Naive B cell (primary cell): ENCODE measurements around the gene TMUB1. TPM values are rescaled to one million over a fixed set of nuclear protein-coding genes. Genes with fewer than 3 reads are reported as not detected.

Source experiments
- ATAC-seq, 2 donors: fragments of 150-1000 bp; cut with Tn5 transposase; 2 replicates each; pipeline ENCODE4 v1.10.0; 2021; ENCODE audit warnings: low read depth in 2 of 2, mild to moderate bottlenecking in 2 of 2, moderate library complexity in 2 of 2
- DNase-seq: peaks from one replicate; pipeline ENCODE4 v3.0.0; 2022
- H3K27ac Mint-ChIP-seq, 6 donors: one replicate each; pipeline ENCODE4 v1.8.0; 2020 to 2022; ENCODE audit warnings: mild to moderate bottlenecking in 6 of 6, mixed read lengths in 6 of 6, moderate library complexity in 5 of 6, inconsistent platforms in 2 of 6
- H3K27me3 Mint-ChIP-seq, 3 donors: one replicate each; pipeline ENCODE4 v1.8.0; 2021 to 2022; ENCODE audit warnings: mixed read lengths in 3 of 3, mild to moderate bottlenecking in 1 of 3
- H3K36me3 Mint-ChIP-seq, 2 donors: one replicate each; pipeline ENCODE4 v1.8.0; 2020 to 2022; ENCODE audit warnings: mixed read lengths in 2 of 2, inconsistent platforms in 1 of 2, mild to moderate bottlenecking in 1 of 2
- H3K4me1 Mint-ChIP-seq, 3 donors: one replicate each; pipeline ENCODE4 v1.8.0; 2020 to 2022; ENCODE audit warnings: mixed read lengths in 3 of 3, inconsistent platforms in 1 of 3, mild to moderate bottlenecking in 1 of 3, moderate library complexity in 1 of 3
- H3K4me3 Mint-ChIP-seq, 8 donors: one replicate each; pipeline ENCODE4 v1.8.0; 2020 to 2022; ENCODE audit warnings: mild to moderate bottlenecking in 8 of 8, mixed read lengths in 8 of 8, moderate library complexity in 8 of 8, inconsistent platforms in 2 of 8
- H3K9me3 Mint-ChIP-seq, 7 donors: one replicate each; pipeline ENCODE4 v1.8.0; 2020 to 2022; ENCODE audit warnings: mixed read lengths in 7 of 7, mild to moderate bottlenecking in 5 of 7, inconsistent platforms in 2 of 7, moderate library complexity in 1 of 7
- polyA plus RNA-seq, 6 donors: library from polyadenylated mRNA; unstranded; fragments of 300-500 nt; fragmentation: Illumina TruSeq; gene quantifications; one replicate each; pipeline ENCODE4 v1.2.3, GENCODE V29; 2021; ENCODE audit warnings: low read depth in 6 of 6

The TMUB1 gene
- polyA plus RNA-seq, 6 donors from 2014 or later: 36.3 to 66.1 (median 45.5) TPM

- no peaks in the 10 kb centered on the region for H3K36me3 Mint-ChIP-seq
- DNase-seq (no peak), ATAC-seq (no peak)
- H3K27me3 Mint-ChIP-seq: no peaks in the 10 kb centered on the region
- H3K4me1 Mint-ChIP-seq: no peaks in the 10 kb centered on the region
- no peaks in the 10 kb centered on the region for H3K9me3 Mint-ChIP-seq
- no peak overlapping the region for H3K4me3 Mint-ChIP-seq
- peak overlapping the region in 1 of 6 donors; percentile 78 for H3K27ac Mint-ChIP-seq
Measured at GRCh38 chr7:151035902-151036301, 47.4 kb downstream of the TMUB1 start.

DNA sequence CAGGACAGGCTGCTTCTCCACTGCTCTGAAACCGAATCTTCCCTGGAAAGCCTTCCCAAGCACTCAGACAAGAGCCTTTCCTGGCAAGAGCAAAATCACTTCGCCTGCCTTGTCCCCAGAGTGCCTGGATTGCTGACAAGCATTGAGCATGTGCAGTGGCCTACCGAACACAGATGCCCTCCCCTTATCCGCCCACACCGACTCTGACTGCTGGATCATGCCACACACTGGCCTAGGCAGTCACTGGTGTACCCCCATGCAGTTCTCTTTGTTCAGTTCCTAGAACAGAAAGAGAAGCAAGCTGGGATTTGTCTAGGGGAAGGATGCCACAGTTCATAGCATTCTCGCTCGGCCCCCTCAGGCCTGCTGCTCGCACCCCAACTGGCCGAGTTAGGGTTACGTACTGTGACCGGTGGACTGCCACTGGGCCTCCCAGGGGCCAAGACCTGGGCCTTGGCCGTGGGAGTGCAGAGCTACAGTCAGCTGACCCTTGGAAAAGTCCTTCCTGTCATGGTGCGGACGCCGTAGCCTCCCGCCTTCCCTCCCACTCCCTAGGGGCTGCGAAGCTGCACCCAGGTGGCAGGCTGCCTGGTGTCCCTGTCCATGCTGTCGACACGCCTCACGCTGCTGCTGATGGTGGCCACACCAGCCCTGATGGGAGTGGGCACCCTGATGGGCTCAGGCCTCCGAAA is 48.1 kb downstream of the TMUB1 start:
- H3K4me3 Mint-ChIP-seq: no peak overlapping the region
- H3K27me3 Mint-ChIP-seq: no peaks in the 10 kb centered on the region
- H3K4me1 Mint-ChIP-seq: no peaks in the 10 kb centered on the region
- DNase-seq (no peak), ATAC-seq (no peak)
- no peaks in the 10 kb centered on the region for H3K9me3 Mint-ChIP-seq
- H3K27ac Mint-ChIP-seq: peak overlapping the region in 1 of 6 donors; percentile 78
- H3K36me3 Mint-ChIP-seq: no peaks in the 10 kb centered on the region

DNA sequence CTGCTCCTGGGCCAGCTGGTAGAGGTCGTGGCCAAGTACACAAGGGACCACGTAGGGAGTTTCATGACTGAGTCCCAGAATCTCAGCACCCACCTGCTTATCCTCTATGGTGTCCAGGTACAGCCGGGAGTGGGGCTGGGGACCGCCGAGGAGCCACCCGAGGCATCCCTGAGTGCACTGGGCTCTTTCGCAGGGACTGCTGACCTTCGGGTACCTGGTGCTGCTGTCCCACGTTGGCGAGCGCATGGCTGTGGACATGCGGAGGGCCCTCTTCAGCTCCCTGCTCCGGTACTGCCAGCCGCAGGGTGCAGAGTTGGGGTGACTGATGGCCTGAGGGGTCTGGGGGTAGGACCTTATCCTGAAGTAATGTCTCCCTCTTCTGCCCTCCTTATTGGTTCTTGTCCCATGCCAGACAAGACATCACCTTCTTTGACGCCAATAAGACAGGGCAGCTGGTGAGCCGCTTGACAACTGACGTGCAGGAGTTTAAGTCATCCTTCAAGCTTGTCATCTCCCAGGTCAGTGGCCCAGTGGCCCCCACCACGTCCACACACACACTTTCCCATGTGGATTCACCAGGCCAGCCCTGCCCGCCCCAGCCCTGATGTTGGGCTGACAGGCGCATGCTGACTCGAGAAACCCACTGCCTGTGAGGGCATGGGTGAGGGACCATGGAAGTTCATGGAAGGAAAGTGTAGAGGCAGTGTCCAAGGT is 48.8 kb downstream of the TMUB1 start:
- Mint-ChIP-seq H3K9me3 (no peaks in the 10 kb centered on the region), H3K36me3 (no peaks in the 10 kb centered on the region), H3K4me1 (peaks cover 0 to 5% (median 2%) of the 10 kb centered on the region in 3 donors), H3K27ac (no peak overlapping the region), H3K27me3 (no peaks in the 10 kb centered on the region), H3K4me3 (no peak overlapping the region)
- ATAC-seq (no peak), DNase-seq (no peak)

- Mint-ChIP-seq H3K27me3 (no peaks in the 10 kb centered on the region), H3K36me3 (no peaks in the 10 kb centered on the region), H3K4me1 (peaks cover under 1 to 11% (median 8%) of the 10 kb centered on the region in 3 donors), H3K27ac (peak overlapping the region in 1 of 6 donors; percentile 44), H3K4me3 (no peak overlapping the region), H3K9me3 (no peaks in the 10 kb centered on the region)
- DNase-seq (no peak), ATAC-seq (no peak)
Measured at GRCh38 chr7:151033864-151034249, 49.4 kb downstream of the TMUB1 start.

DNA sequence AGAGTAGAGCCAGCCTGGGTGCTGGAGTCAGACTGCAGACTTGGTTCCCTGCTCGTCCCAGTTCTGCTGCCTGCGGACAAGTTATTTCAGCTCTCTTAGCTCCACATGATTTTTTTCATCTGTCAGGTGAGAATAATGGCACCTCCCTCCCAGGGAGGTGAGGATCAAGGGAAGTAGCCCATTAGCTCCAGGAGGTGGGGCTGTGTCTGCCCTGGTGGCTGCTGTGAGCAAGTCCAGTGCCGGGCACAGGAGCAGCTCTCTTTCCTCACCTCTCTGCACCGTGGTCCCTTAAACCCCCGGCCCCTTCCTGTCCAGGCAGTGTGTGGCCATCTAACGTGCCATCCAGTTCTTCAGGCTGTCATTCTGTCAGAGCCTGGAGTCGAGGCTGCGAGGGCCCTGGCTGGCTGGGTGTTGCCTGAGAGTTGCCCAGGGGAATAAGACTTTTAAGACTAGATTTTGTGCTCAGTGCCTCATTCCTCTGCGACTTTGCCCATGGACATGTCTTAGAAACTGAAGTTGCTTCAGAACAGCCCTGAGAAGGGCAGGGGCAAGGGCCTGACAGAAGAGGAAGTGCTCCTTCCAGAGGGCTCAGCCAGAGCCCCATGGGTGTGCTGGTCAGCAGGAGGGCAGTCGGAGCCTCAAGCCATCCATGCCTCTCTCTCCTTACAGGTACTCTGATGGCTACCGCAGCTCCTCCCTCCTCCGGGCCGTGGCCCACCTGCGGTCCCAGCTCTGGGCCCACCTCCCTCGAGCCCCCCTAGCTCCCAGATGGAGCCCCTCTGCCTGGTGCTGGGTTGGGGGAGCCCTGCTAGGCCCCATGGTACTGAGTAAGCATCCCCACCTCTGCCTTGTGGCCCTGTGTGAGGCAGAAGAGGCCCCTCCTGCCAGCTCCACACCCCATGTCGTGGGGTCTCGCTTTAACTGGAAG is 50.1 kb downstream of the TMUB1 start:
- H3K4me1 Mint-ChIP-seq: peaks cover 4 to 16% (median 13%) of the 10 kb centered on the region in 3 donors
- peak overlapping the region in 1 of 6 donors; percentile 44 for H3K27ac Mint-ChIP-seq
- no peaks in the 10 kb centered on the region for H3K36me3 Mint-ChIP-seq
- no peaks in the 10 kb centered on the region for H3K9me3 Mint-ChIP-seq
- H3K27me3 Mint-ChIP-seq: no peaks in the 10 kb centered on the region
- no peak for ATAC-seq
- H3K4me3 Mint-ChIP-seq: no peak overlapping the region
- DNase-seq: no peak

Other genes starting within 250 kb of the TMUB1 start
- gene AOC1, start 231.0 kb downstream of the TMUB1 start, polyA plus RNA-seq: not detected
- under 1 TPM in 3 of 6 donors, not detected in 3; 0.17 to 0.29 (median 0.29) TPM for gene KCNH2, start 105.2 kb downstream of the TMUB1 start, polyA plus RNA-seq
- 1 to 10 TPM in 4 of 6 donors, under 1 TPM in 2; 0.29 to 2.8 (median 1.3) TPM for gene NOS3, start 92.5 kb downstream of the TMUB1 start, polyA plus RNA-seq
- gene ATG9B, start 59.0 kb downstream of the TMUB1 start, polyA plus RNA-seq: 10 to 100 TPM in 2 of 6 donors, 1 to 10 TPM in 4; 7.6 to 14.3 (median 9.6) TPM
- 10 to 100 TPM; 18.4 to 32.4 (median 23.4) TPM for gene ABCB8, start 55.0 kb downstream of the TMUB1 start, polyA plus RNA-seq
- gene ASIC3, start 35.0 kb downstream of the TMUB1 start, polyA plus RNA-seq: not detected
- gene CDK5, start 25.6 kb downstream of the TMUB1 start, polyA plus RNA-seq: 10 to 100 TPM in 3 of 6 donors, 1 to 10 TPM in 3; 7.3 to 10.5 (median 9.6) TPM
- 10 to 100 TPM in 3 of 6 donors, 1 to 10 TPM in 3; 8.5 to 17.1 (median 12.2) TPM for gene SLC4A2, start 23.9 kb downstream of the TMUB1 start, polyA plus RNA-seq
- 10 to 100 TPM; 31.6 to 52.0 (median 38.1) TPM for gene FASTK, start 2.7 kb downstream of the TMUB1 start, polyA plus RNA-seq
- 1 to 10 TPM in 1 of 6 donors, under 1 TPM in 2, not detected in 3; 0.58 to 1.2 (median 0.66) TPM for gene AGAP3, start 3.0 kb upstream of the TMUB1 start, polyA plus RNA-seq
- gene GBX1, start 84.2 kb upstream of the TMUB1 start, polyA plus RNA-seq: not detected
- not detected for gene ASB10, start 103.8 kb upstream of the TMUB1 start, polyA plus RNA-seq
- not detected for gene H2BK1, start 127.0 kb upstream of the TMUB1 start, polyA plus RNA-seq
- 10 to 100 TPM; 23.0 to 32.6 (median 25.4) TPM for gene ABCF2, start 143.7 kb upstream of the TMUB1 start, polyA plus RNA-seq
- 10 to 100 TPM; 20.4 to 43.9 (median 25.2) TPM for gene CHPF2, start 149.0 kb upstream of the TMUB1 start, polyA plus RNA-seq
- 1 to 10 TPM in 1 of 6 donors, under 1 TPM in 3, not detected in 2; 0.35 to 3.1 (median 0.64) TPM for gene SMARCD3, start 165.2 kb upstream of the TMUB1 start, polyA plus RNA-seq